Right renal pelvis (tissue), 4 donors: ENCODE measurements around the gene STAG1. TPM values are rescaled to one million over a fixed set of nuclear protein-coding genes. Genes with fewer than 3 reads are reported as not detected.
"Not testable (repeated sequence)": the region's sequence is repeated elsewhere in the genome, so short reads cannot be mapped to it uniquely, and the experiment has no call there.

Source experiments
- DNase-seq, 4 donors: peaks; one replicate each; pipeline ENCODE4 v3.0.0-alpha.2; 2013; ENCODE audit warnings: low read depth in 4 of 4, low spot score in 3 of 4, missing footprints in 1 of 4
- polyA plus RNA-seq, 4 donors: library from polyadenylated mRNA; unstranded; fragments of 120-200 nt; gene quantifications; one replicate each; pipeline ENCODE4 v1.2.1, GENCODE V29; 2013; ENCODE audit not compliant: insufficient read length in 4 of 4

STAG1 gene
- polyA plus RNA-seq, 4 donors, result 43.0 to 55.3 (median 53.7) TPM

- DNase-seq, result not testable (repeated sequence)
These were observed 2.6 kb downstream of the STAG1 start for GRCh38 chr3:136749602-136750001.

DNA sequence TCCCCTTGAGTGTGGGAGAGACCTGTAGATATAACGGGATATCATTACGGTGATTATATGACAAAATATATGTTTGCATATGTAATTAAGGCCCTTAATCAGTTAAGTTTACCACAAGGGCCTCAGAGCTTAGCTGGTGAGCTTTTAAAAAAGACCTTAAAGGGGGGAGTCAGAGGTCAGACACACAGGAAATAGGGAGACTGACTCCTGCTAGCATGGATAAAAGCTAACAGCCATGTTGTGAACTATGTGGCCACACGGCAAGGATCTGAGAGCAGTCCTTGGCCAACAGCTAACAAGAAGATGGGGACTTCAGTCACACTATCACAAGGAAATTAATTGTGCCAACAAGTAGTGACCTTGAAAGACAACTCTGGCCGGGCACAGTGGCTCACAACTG is 3.1 kb downstream of the STAG1 start:
- DNase-seq, result no peak

DNA sequence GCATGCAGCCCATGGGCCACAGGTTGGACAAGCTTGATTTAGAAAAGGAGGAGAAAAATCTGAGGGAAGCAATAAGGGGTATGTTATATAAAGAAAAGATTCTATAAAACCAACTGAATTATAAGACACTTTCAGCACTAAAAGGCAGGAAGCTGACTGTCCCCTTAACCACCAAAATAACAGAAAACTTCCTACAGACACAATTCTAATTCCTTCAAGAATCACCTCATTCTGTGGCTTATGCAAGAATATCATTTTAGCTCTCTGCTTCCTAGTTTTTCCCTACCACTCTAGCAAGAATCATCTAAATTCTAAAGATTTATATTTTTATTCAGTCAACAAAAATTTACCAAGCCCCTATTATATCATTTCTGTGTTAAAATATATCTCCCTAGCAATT is 6.3 kb downstream of the STAG1 start:
- no peak for DNase-seq

GRCh38 chr3:136741063-136741462 is 11.1 kb downstream of the STAG1 start:
- no peak for DNase-seq

GRCh38 chr3:136740351-136740958 is 11.7 kb downstream of the STAG1 start:
- no peak for DNase-seq

DNA sequence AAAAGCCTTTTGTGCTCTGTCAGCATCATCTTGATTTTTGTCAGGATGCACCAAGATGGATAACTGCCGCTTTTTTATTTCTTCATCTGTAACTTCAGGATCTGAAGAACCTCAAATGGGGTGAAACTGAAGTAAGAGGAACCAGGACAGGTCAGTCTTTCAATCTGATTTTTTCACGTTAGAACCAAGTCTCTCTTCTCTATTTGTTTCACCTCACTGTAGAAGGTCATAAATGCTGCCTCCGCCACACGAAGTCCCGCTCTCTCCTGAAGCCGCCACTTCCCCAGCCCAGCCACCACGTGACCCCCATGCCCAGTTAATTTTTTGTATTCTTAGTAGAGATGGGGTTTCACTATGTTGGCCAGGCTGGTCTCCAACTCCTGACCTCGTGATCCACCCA is 15.2 kb downstream of the STAG1 start:
- not testable (repeated sequence) for DNase-seq

GRCh38 chr3:136735103-136735502 is 17.1 kb downstream of the STAG1 start:
- no peak for DNase-seq

DNA sequence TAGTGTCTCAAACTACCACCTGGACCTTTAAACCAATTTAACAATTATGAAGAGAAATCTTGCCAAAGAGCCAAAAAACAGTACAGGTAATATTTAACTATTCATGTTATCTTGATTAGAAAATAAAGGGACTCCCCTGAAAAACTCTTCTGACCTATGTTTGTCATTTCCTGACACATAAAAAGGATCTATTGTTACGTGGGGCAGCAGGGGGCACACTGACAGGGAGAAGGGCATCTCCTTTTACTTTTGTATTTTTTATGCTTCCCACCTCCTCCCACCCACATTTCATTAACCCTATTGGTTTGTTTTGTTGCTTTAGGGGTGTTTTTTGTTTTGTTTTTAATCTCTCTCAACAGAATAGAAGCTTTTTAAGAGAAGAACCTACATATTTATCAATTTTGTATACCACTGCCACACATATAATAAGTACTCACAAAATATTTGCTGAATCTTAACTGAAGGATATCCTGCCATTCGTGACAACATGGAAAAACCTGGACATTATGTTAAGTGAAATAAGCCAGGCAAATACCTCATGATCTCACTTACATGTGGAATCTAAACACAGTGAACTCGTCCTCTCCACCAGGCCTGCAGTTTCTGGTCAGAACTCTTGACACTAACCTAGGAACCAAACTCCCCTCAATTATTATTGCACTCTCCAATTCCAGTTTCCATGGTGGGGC is 17.7 kb downstream of the STAG1 start:
- DNase-seq, result no peak

GRCh38 chr3:136733317-136733833 is 18.8 kb downstream of the STAG1 start:
- no peak for DNase-seq

DNA sequence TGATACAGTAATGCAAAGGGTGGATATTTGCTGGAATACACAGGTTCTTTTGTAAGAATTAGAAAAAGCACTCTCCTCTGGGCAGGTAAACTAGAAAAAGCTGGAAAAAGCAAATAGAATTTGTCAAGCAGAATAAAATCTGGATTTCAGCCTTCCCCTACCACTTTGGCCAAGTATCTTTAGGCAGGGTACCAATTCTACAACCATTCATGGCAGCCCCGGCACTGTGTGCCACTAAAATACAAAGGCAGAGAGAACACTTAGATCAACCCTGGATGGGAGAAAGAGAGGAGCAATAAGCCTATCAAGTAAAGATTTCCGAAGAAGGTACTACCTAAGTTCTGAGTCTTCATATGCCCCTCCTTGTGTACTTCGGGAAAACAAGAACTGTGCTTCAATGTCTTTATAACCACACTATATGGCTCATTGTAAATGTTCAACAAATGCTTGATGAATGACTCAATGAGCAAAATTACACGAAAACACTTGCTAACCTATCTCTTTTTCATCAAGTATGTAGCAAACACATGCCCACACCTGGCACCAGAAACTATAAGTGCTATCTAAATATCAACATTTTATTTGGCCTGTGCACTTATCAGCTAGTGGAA is 20.8 kb downstream of the STAG1 start:
- DNase-seq, result no peak

GRCh38 chr3:136730595-136731273 is 21.4 kb downstream of the STAG1 start:
- no peak for DNase-seq

GRCh38 chr3:136728918-136729317 is 23.3 kb downstream of the STAG1 start:
- DNase-seq, result no peak

DNA sequence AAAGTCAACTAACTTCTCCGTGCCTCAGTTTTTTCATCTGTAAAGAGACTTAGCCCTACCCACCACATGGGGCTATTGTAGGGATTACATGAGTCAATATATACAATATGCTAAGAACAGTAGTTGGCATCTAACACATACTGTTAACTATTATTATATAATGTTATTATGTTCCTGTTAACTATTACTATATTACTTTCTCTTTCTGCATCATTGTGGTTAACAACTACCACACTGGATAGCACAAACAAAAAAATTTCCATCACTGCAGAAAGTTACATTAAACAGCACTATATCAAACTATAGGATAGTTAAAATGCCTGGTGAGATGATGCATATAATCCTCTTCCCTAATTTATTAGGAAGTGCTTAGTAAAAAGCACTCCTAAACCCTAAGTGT is 23.7 kb downstream of the STAG1 start:
- DNase-seq, result no peak

DNA sequence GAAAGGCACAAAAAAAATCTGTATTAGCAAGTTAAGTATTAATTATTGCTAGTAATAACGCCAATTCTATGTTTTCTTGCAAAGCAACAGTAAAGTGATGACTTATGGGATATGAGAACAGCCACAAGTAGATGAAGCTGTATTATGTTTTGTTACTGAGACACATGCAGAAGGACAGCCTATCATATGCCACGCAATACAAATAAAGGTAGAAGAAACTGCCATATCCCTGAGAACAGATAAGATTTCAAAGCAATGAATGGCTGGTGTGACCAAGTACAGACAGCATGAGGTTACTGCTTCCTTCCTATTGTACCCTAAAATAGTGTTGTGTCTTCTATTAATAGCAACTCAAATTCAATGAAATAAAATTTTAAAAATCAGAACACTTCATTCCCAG is 26.7 kb downstream of the STAG1 start:
- DNase-seq, result no peak

DNA sequence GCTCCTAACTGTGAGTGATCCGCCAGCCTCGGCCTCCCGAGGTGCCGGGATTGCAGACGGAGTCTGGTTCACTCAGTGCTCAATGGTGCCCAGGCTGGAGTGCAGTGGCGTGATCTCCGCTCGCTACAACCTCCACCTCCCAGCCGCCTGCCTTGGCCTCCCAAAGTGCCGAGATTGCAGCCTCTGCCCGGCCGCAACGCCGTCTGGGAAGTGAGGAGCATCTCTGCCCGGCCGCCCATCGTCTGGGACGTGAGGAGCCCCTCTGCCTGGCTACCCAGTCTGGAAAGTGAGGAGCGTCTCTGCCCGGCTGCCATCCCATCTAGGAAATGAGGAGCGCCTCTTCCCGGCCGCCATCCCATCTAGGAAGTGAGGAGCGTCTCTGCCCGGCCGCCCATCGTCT is 29.3 kb downstream of the STAG1 start:
- not testable (repeated sequence) for DNase-seq

GRCh38 chr3:136722399-136722798 is 29.8 kb downstream of the STAG1 start:
- DNase-seq, result not testable (repeated sequence)

DNA sequence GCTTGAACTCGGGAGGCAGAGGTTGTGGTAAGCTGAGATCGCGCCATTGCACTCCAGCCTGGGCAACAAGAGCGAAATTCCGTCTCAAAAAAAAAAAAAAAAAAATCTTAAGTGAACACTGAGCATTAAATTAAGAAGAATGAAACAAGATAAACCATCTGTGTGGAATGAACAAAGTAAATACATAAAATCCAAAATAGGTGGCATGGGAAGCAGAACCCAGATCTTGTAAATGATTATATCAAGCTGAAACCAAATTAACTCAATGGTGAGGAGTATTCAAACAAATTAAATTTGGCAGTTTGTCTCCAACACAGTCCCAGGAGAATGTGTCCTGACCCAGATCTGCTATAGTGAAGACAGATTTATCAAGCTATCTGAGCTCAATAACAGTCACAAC is 32.1 kb downstream of the STAG1 start:
- no peak for DNase-seq

GRCh38 chr3:136716629-136717028 is 35.5 kb downstream of the STAG1 start:
- no peak for DNase-seq

- DNase-seq, result no peak
These were observed 38.2 kb downstream of the STAG1 start for GRCh38 chr3:136714020-136714419.

DNA sequence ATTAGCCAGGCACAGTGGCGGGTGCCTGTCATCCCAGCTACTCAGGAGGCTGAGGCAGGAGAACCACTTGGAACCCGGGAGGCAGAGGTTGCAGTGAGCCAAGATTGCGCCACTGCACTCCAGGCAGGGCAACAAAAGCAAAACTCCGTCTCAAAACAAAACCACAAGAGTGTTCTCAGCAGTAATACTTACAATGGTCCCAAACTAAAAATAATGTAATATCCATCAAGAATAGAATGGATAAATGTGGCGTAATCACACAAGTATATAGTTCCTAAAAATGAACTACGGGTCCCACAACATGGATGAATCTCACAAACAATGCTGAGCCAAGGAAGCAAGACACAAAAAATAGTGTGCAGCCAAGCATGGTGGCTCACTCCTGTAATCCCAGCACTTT is 39.2 kb downstream of the STAG1 start:
- no peak for DNase-seq

DNA sequence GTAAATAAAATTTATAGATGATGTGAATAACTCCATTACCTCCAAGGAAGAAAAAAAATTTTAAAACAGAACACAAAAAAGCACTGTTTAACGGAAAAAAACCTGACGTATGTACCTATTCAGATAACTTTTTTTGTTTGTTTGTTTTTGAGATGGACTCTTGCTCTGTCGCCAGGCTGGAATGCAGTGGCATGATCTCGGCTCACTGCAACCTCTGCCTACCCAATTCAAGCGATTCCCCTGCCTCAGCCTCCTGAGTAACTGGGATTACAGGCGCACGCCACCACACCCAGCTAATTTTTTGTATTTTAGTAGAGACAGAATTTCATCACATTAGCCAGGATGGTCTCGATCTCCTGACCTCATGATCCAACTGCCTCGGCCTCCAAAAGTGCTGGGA is 40.3 kb downstream of the STAG1 start:
- DNase-seq, result not testable (repeated sequence)
